ENCODE measurements around the gene ITGB1BP1. TPM values are rescaled to one million over a fixed set of nuclear protein-coding genes. Genes with fewer than 3 reads are reported as not detected.

ITGB1BP1 gene
- total and polyA plus RNA-seq, 8 donors, result 10.8 to 55.4 (median 22.7) TPM

DNA sequence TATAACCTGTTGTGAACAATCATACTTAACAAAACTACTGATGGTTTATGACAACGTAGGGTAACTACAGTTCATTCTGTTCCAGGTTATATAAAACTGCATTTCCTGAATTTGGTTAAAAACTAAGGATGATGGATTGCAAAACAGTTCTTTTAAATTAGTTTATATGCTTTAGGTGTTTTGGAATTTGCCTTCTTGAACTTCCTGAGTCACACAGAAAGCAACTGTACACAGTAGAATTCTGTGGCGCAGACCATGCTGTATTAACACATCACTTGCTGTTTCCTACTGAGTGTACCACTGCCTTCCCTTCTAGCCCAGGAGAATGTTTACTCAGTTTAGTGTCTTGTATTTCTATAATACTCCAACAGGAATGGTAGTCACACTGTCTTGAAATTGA is 19.4 kb downstream of the ITGB1BP1 start:
- FAIRE-seq (no peak), ATAC-seq (no peak), DNase-seq (no peak)
- Histone ChIP-seq H3K27me3 (no peaks in the 10 kb centered on the region), H3K4me3 (no peak overlapping the region), H3K36me3 (peaks cover 0 to 9% (median 0%) of the 10 kb centered on the region in 3 donors), H3K9me3 (no peaks in the 10 kb centered on the region), H3K4me1 (no peaks in the 10 kb centered on the region), H3K27ac (no peak overlapping the region)
- intact Hi-C loops (cut with DNase I), result no loop called here
- 65 to 75% methylated on average over 2 of the region's 2 CpGs for WGBS, 2 donors
- TF ChIP-seq CTCF (IDR thresholded peaks at IDR 0.05), result no peak

GRCh38 chr2:9401646-9402371 is 21.5 kb downstream of the ITGB1BP1 start:
- TF ChIP-seq CTCF (IDR thresholded peaks at IDR 0.05), result no peak
- ATAC-seq (no peak), FAIRE-seq (no peak), DNase-seq (peak in 1 of 6 donors; percentile 38)
- Histone ChIP-seq H3K4me1 (no peaks in the 10 kb centered on the region), H3K36me3 (peaks cover 0 to 9% (median 0%) of the 10 kb centered on the region in 3 donors), H3K27ac (no peak overlapping the region), H3K9me3 (no peaks in the 10 kb centered on the region), H3K27me3 (no peaks in the 10 kb centered on the region), H3K4me3 (no peak overlapping the region)
- 94% methylated on average over 19 of the region's 19 CpGs for WGBS, 2 donors
- intact Hi-C loops (cut with DNase I), result no loop called here

GRCh38 chr2:9401059-9401547 is 22.2 kb downstream of the ITGB1BP1 start:
- 94 to 97% methylated on average over 12 of the region's 12 CpGs for WGBS, 2 donors
- TF ChIP-seq CTCF (IDR thresholded peaks at IDR 0.05), result no peak
- ATAC-seq, result no peak
- H3K4me3 ChIP-seq, result no peak overlapping the region
- intact Hi-C loops (cut with DNase I), result no loop called here
- peak in 1 of 6 donors; percentile 42 for DNase-seq
- H3K4me1 ChIP-seq, result no peaks in the 10 kb centered on the region
- no peak overlapping the region for H3K27ac ChIP-seq
- no peaks in the 10 kb centered on the region for H3K27me3 ChIP-seq
- FAIRE-seq, result no peak
- no peaks in the 10 kb centered on the region for H3K9me3 ChIP-seq
- H3K36me3 ChIP-seq, result peaks cover 0 to 9% (median 0%) of the 10 kb centered on the region in 3 donors

DNA sequence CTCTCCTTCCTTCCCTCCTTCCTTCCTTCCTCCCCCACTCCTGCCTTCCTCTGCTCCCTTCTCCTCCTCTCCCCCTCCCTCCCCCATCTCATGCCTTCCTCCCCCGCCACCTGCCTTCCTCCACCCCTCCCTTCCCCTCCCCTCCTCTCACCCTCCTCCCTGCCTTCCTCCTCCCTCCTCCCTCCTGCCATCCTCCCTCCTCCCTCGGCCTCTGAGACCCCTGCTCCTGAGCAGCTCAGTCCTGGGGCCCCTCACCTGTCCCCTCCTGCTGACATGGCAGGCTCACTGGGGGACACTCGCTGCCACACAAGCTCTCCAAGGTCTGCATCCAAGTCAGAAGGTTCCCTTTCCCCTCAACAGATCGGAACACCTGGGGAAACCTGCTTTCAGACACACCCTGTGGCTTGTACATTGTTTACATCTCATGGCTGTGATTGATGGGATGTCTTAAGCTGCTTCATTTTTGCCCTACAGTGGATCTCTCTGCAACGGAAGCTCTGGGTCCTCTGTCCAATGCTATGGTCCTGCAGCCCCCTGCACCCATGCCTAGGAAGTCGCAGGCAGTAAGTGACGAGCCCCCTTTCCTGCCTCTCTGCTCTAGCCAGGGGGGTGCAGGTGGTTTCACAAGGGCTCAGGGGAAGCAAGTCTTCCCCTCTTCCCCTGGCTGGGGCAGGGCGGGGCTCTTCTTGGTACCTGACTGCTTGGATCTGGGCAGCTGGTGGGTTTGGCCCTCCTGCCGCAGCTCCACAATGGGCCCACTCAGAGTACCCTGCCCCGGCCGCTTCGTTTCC is 22.9 kb downstream of the ITGB1BP1 start:
- no peak for TF ChIP-seq CTCF (IDR thresholded peaks at IDR 0.05)
- Histone ChIP-seq H3K36me3 (peaks cover 0 to 7% (median 0%) of the 10 kb centered on the region in 3 donors), H3K27me3 (no peaks in the 10 kb centered on the region), H3K9me3 (no peaks in the 10 kb centered on the region), H3K4me1 (no peaks in the 10 kb centered on the region), H3K27ac (no peak overlapping the region), H3K4me3 (no peak overlapping the region)
- 87 to 90% methylated on average over 7 to 12 of the region's 12 CpGs for WGBS, 2 donors
- ATAC-seq (no peak), DNase-seq (peak in 1 of 6 donors; percentile 20), FAIRE-seq (no peak)
- intact Hi-C loops (cut with DNase I), result no loop called here

Data from pancreas (tissue), 10 donors.